Activated T-cell treated with anti-CD3 and anti-CD28 coated beads, Interleukin-2, amount 50 U/mL, for 72 hours (primary cell): ENCODE results near the gene RAB11FIP3. TPM values are rescaled to one million over a fixed set of nuclear protein-coding genes. Genes with fewer than 3 reads are reported as not detected.
"Not testable (repeated sequence)": the region's sequence is repeated elsewhere in the genome, so short reads cannot be mapped to it uniquely, and the experiment has no call there.

ENCODE experiments used
- ATAC-seq, 2 donors: fragments of 150-1000 bp; cut with Tn5 transposase; replicated peaks in 1 of 2; 2 replicates each; pipeline ENCODE4 v1.10.0; 2021; ENCODE audit warnings: moderate library complexity in 2 of 2, mild to moderate bottlenecking in 1 of 2
- DNase-seq, 2 donors: peaks; one replicate each; pipeline ENCODE4 v3.0.0; 2021 to 2022; ENCODE audit warnings: mixed read lengths in 1 of 2
- H3K27ac Mint-ChIP-seq: one replicate; pipeline ENCODE4 v1.8.0; 2022; ENCODE audit warnings: mild to moderate bottlenecking, moderate library complexity, mixed read lengths
- H3K27me3 Mint-ChIP-seq: one replicate; pipeline ENCODE4 v1.8.0; 2022; ENCODE audit warnings: low read depth, mixed read lengths
- H3K36me3 Mint-ChIP-seq, 2 donors: one replicate each; pipeline ENCODE4 v1.8.0; 2022; ENCODE audit warnings: mixed read lengths in 2 of 2, mild to moderate bottlenecking in 1 of 2; ENCODE audit not compliant: insufficient read depth in 2 of 2
- H3K4me1 Mint-ChIP-seq: one replicate; pipeline ENCODE4 v1.8.0; 2022; ENCODE audit warnings: low read depth, mixed read lengths
- H3K4me3 Mint-ChIP-seq, 2 donors: one replicate each; pipeline ENCODE4 v1.8.0; 2022; ENCODE audit warnings: mild to moderate bottlenecking in 2 of 2, mixed read lengths in 2 of 2, moderate library complexity in 2 of 2
- H3K9me3 Mint-ChIP-seq, 2 donors: one replicate each; pipeline ENCODE4 v1.8.0; 2022; ENCODE audit warnings: mixed read lengths in 2 of 2
- total RNA-seq, 2 donors: library from RNA; stranded (reverse); gene quantifications; one replicate each; pipeline ENCODE4 v1.2.3, GENCODE V29; 2022

RAB11FIP3 gene
- total RNA-seq, 2 donors from 2014 or later = 39.7 to 40.5 TPM

DNA sequence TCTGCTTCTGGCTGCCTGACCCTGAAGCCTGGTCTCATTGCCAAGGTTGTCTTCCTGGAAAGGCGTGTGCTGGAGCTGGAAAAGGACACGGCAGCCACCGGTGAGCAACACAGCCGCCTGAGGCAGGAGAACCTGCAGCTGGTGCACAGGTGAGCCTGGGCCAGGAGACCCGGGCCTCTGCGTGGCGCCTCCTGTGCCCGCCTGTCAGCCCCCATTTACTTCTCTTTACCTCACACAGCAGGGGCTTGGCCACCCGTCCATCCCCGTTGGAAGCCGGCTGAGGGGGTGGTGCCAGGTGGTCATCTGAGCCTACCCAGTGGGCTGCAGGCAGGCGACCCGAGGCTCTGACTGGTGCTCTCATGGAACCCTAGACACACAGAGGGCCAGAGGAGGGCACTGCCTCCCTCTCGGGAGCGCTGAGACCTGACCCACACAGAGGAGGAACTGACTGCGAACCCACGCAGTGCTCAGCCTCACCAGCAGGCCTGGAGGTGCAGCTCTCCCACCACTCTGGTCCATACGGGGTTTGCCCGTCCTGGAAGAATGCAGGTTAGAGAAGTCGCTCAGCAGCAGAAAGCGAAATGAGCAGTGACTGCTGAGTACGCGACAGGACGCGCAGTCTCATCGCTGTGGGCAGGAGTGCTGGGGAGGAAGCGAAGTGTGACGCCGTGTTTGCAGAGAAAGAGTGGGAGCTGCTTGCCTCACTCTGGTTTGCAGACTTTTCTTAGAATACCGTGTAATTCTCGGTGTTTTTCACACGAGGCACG, 80.2 kb downstream of the RAB11FIP3 start:
- Mint-ChIP-seq H3K27ac (no peak overlapping the region), H3K4me1 (no peaks in the 10 kb centered on the region), H3K9me3 (no peaks in the 10 kb centered on the region), H3K27me3 (no peaks in the 10 kb centered on the region), H3K36me3 (peaks cover 0 to 3% of the 10 kb centered on the region in 2 donors), H3K4me3 (no peak overlapping the region)
- DNase-seq (no peak), ATAC-seq (no peak)

DNA sequence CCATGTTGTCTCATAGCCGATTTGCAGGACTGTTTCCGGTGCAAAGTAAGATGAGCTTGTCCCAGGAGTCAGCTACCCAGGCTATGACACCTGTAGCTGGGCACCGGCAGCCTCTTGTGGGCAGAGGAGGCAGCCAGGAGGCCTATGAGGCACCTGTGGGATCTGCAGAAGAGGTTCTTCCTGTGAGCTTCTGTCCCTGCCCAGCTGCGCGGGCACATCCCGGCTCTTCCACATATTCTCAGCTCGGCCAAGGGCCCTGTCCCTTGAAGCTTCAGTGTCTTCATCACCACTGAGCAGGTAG, 80.7 kb downstream of the RAB11FIP3 start:
- no peak overlapping the region for H3K4me3 Mint-ChIP-seq
- DNase-seq (no peak), ATAC-seq (no peak)
- peaks cover 0 to 3% of the 10 kb centered on the region in 2 donors for H3K36me3 Mint-ChIP-seq
- no peaks in the 10 kb centered on the region for H3K9me3 Mint-ChIP-seq
- H3K27ac Mint-ChIP-seq = no peak overlapping the region
- H3K4me1 Mint-ChIP-seq = no peaks in the 10 kb centered on the region
- no peaks in the 10 kb centered on the region for H3K27me3 Mint-ChIP-seq

DNA sequence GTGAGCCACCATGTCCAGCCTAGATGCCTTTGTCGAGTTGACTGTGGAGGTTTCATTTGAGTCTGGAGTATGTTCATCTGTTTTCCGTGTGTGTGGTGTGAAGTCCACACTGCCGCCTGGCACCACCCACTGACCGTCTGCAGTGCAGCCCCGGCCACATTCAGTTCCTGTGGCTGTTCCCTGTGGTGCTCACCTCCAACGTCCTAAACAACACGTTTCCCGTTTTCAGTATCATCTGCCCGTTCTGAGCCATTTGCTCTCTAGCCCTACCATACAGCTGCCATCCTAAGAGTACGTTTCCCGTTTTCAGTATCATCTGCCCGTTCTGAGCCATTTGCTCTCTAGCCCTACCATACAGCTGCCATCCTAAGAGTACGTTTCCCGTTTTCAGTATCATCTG, 82.1 kb downstream of the RAB11FIP3 start:
- H3K4me1 Mint-ChIP-seq, H3K27ac Mint-ChIP-seq, H3K9me3 Mint-ChIP-seq, DNase-seq, H3K27me3 Mint-ChIP-seq, ATAC-seq, H3K36me3 Mint-ChIP-seq, H3K4me3 Mint-ChIP-seq: not testable (repeated sequence)

DNA sequence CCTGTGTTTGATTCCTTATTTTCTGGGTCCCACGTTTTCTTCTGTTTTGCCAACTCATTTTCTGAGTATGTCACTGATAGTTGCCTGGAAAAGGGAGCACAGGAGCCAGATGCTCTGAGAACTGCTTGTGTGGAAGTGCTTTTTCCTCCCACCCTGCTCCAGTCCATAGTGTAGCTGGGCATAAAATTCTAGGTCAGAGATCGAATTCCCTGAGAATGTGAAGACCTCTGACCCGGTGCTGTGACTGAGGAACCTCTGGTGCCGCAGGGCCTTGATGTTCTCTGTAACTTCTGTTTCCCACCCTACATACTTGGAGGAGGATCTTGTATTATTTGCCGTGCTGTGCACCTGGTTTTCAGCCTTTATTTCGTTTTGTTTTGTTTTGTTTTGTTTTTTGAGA, 82.5 kb downstream of the RAB11FIP3 start:
- Mint-ChIP-seq H3K4me3 (no peak overlapping the region), H3K27me3 (no peaks in the 10 kb centered on the region), H3K9me3 (no peaks in the 10 kb centered on the region), H3K36me3 (peaks cover 0 to 3% of the 10 kb centered on the region in 2 donors), H3K4me1 (no peaks in the 10 kb centered on the region), H3K27ac (no peak overlapping the region)
- no peak for DNase-seq
- no peak for ATAC-seq

DNA sequence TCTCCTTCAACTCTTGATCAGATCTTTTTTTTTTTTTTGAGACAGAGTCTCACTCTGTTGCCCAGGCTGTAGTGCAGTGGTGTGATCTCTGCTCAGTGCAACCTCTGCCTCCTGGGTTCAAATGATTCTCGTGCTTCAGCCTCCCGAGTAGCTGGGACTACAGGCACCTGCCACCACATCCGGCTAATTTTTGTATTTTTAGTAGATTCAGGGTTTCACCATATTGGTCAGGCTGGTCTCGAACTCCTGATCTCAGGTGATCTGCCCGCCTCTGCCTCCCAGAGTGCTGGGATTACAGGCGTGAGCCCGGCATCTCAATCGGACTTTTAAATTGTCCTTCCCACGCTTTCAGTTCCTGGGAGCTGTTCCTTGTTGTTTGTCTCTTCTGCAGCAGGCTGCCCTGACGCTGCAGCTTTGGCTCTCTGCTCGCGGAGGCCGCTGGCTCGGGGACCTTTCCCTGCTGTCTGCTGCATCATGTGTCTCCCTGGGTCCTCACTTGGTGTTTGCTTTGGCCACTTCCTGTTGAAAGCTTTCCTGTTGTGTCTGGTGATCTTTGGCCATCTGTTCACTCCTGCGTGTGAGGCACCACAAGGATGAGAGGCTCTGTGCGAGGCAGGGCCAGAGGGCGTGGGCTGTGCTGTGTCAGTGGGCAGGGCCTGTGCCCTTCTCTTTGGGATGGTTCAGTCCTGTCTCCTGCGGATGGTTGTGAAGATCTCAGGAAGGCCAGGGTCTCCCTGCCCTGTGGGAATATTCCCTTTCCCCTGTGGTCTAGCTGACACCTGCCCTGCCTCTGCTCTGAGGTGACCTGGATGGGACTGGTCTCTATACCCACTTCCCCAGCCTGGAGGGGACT, 83.7 kb downstream of the RAB11FIP3 start:
- ATAC-seq = no peak
- H3K4me1 Mint-ChIP-seq = no peaks in the 10 kb centered on the region

DNA sequence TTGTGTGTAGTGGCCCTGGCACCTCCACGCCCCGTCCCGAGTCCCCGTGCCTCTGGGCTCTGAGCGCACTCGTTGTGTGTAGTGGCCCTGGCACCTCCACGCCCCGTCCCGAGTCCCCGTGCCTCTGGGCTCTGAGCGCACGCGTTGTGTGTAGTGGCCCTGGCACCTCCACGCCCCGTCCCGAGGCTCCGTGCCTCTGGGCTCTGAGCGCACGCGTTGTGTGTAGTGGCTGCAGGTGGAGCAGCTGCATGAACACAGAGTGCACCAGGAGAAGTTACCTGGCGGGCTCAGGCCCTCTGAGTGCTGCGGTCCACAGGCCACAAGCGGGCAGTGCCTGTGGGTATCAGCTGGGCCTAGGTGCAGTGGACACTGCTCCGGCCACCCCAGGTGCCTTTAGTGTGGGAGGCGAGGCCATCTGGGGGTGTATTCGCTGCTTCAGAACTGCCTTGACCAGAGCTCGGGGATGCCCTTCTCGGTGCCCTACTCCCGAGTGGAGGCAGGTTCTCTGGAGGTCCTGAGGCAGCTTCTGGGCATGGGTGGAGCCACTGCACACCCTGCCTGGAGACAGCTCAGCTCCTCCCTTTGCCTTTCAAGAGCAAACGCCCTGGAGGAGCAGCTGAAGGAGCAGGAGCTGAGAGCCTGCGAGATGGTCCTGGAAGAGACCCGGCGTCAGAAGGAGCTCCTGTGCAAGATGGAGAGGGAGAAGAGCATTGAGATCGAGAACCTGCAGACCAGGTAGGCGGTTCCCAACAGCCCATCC, 84.8 kb downstream of the RAB11FIP3 start:
- H3K9me3 Mint-ChIP-seq = no peaks in the 10 kb centered on the region
- H3K27me3 Mint-ChIP-seq = no peaks in the 10 kb centered on the region
- H3K27ac Mint-ChIP-seq = no peak overlapping the region
- no peak for ATAC-seq
- no peaks in the 10 kb centered on the region for H3K4me1 Mint-ChIP-seq
- no peak overlapping the region for H3K4me3 Mint-ChIP-seq
- no peak for DNase-seq
- peaks cover 0 to 3% of the 10 kb centered on the region in 2 donors for H3K36me3 Mint-ChIP-seq

More for the DNA sequence above, 83.7 kb downstream of the RAB11FIP3 start:
- Mint-ChIP-seq H3K9me3 (no peaks in the 10 kb centered on the region), H3K27ac (peak overlapping the region; percentile 60), H3K36me3 (peaks cover 0 to 3% of the 10 kb centered on the region in 2 donors), H3K4me3 (no peak overlapping the region), H3K27me3 (no peaks in the 10 kb centered on the region)
- DNase-seq = no peak

DNA sequence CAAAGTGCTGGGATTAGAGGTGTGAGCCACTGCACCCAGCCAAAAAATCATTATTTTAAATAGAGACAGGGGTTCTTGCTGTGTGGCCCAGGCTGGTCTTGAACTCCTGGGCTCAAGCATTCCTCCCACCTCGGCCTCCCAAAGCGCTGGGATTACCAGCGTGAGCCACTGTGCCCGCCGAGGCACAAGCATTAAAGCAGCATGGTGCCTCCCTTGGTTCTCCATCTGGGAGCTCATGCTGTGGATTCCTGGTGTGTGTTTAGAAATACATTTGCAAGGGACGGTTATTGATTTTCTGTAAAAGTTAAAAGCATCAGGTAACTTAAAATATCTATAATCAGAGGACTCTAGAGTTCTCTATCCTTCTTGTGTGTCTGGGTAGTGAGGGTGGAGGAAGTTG, 87.4 kb downstream of the RAB11FIP3 start:
- no peak for ATAC-seq
- H3K9me3 Mint-ChIP-seq = no peaks in the 10 kb centered on the region
- H3K4me3 Mint-ChIP-seq = no peak overlapping the region
- no peaks in the 10 kb centered on the region for H3K27me3 Mint-ChIP-seq
- no peaks in the 10 kb centered on the region for H3K36me3 Mint-ChIP-seq
- no peak for DNase-seq
- no peak overlapping the region for H3K27ac Mint-ChIP-seq
- no peaks in the 10 kb centered on the region for H3K4me1 Mint-ChIP-seq

DNA sequence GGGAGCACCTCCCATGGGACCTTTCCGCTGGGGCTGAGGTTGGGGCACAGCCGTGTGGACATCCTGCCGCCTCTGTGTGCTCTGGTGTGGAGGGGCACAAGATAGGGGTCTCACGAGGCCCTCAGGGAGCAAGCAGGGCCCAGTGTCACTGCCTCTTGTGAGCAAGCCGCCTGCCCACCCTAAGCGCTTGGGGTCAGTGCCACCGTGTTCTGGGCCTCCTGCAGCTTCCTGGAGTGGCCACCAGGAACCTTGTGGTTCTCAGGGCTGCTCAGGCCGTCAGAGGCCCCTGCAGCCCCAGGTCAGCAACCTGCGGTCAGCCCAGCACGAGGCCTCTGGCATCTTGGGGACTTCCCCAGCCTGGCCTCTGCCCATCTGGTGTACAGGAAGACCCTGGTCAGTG, 88.5 kb downstream of the RAB11FIP3 start:
- H3K27ac Mint-ChIP-seq = no peak overlapping the region
- DNase-seq (no peak), ATAC-seq (no peak)
- no peaks in the 10 kb centered on the region for H3K9me3 Mint-ChIP-seq
- no peak overlapping the region for H3K4me3 Mint-ChIP-seq
- no peaks in the 10 kb centered on the region for H3K27me3 Mint-ChIP-seq
- H3K4me1 Mint-ChIP-seq = no peaks in the 10 kb centered on the region
- no peaks in the 10 kb centered on the region for H3K36me3 Mint-ChIP-seq

DNA sequence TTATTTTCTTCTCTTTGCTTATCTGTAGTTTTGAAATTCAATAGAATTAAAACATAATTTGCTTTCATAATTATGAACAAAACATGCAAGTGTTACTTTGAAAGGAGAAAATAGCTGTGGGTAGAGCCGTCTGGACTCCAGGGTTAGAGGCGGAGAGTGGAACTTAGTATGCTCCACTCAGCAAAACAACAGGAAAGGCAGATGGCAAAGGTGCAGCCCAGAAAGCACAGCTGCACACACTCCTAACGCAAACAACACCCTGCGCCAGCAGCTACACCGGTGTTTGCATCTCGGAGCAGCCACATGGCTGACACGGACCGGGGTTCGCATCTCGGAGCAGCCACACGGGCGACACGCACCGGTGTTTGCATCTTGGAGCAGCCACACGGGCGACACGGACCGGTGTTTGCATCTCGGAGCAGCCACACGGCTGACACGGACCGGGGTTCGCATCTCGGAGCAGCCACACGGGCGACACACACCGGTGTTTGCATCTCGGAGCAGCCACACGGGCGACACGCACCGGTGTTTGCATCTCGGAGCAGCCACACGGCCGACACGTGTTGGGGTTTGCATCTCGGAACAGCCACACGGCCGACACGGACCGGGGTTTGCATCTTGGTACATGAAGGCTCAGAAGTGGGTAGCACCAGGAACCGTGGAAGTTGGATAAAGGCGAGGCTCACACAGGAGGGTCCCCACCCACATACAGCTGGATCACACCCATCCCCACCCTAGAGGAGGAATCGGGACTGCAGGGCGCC, 89.9 kb downstream of the RAB11FIP3 start:
- Mint-ChIP-seq H3K27ac (no peak overlapping the region), H3K27me3 (no peaks in the 10 kb centered on the region), H3K4me1 (no peaks in the 10 kb centered on the region), H3K9me3 (no peaks in the 10 kb centered on the region), H3K36me3 (no peaks in the 10 kb centered on the region), H3K4me3 (no peak overlapping the region)
- ATAC-seq = no peak
- DNase-seq = no peak

DNA sequence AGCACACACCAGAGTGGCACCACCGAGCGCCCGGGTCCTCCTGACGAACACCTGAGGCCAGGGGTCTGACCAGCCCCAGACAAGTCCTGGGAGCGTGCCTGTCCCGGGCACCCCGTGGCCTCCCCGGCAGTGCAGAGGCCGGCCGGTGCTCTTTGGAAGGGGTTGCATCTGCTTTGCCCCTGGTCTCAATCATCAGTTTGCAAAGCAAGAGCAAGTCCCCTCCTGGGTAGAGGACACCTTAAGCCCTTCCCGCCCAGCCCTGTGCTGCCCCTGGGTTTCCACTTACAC, 90.4 kb downstream of the RAB11FIP3 start:
- Mint-ChIP-seq H3K9me3 (no peaks in the 10 kb centered on the region), H3K27me3 (no peaks in the 10 kb centered on the region), H3K4me3 (no peak overlapping the region), H3K4me1 (no peaks in the 10 kb centered on the region), H3K27ac (no peak overlapping the region), H3K36me3 (no peaks in the 10 kb centered on the region)
- ATAC-seq = no peak
- no peak for DNase-seq

DNA sequence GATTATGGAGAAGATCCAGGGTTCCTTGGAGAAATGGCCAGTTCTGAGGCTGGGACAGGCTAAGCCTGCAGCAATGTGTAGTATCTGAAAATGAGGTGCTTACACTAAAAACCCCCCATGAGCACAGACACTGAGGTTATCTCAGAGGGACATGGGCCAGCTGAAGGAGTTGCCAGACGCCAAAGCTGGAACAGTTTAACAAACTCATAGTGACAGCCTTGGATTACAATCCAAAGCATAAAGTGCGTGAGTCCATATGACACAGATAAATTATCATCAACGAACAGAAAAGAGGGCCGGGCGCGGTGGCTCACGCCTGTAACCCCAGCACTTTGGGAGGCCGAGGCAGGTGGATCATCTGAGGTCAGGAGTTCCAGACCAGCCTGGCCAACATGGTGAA, 90.9 kb downstream of the RAB11FIP3 start:
- ATAC-seq = no peak
- Mint-ChIP-seq H3K27ac (peak overlapping the region; percentile 68), H3K36me3 (no peaks in the 10 kb centered on the region), H3K27me3 (no peaks in the 10 kb centered on the region), H3K9me3 (no peaks in the 10 kb centered on the region), H3K4me1 (no peaks in the 10 kb centered on the region), H3K4me3 (no peak overlapping the region)
- no peak for DNase-seq

DNA sequence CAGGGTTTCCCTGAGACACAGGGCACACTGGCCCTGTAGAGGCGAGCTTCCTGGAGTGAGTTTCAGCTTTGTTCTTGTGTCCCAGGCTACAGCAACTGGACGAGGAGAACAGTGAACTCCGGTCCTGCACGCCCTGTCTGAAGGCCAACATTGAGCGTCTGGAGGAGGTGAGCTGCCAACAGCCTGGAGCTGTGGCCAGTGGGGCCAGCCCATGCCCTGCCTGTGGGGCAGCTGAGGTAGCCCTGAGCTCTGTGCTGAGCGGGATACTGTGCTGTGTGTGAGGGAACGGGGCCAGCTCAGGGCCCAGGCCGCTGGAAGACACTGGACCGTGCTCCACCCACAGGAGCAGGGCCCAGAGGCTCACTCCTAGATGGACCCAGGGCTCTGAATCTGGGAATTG, 93.4 kb downstream of the RAB11FIP3 start:
- ATAC-seq (no peak), DNase-seq (no peak)
- Mint-ChIP-seq H3K27ac (no peak overlapping the region), H3K9me3 (no peaks in the 10 kb centered on the region), H3K4me3 (no peak overlapping the region), H3K27me3 (no peaks in the 10 kb centered on the region), H3K36me3 (no peaks in the 10 kb centered on the region), H3K4me1 (peaks cover 8% of the 10 kb centered on the region)

DNA sequence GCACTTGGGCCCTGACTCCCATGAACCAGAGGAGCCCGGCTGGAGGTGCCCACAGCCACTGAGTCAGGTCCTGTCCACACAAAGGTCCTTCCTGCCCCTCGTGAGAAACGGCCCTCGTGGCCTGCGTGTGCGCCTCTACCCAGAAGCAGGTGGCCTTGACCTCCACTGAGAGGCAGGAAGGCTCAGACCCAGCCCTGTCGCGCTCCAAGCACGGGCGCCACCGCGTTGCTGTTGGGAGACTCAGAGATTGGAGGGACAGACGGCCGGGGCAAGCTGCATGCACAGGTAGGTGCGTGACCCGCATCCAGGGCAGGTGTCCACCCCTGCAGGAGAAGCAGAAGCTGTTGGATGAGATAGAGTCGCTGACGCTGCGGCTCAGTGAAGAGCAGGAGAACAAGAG, 94.0 kb downstream of the RAB11FIP3 start:
- Mint-ChIP-seq H3K9me3 (no peaks in the 10 kb centered on the region), H3K4me1 (peaks cover 14% of the 10 kb centered on the region), H3K27ac (no peak overlapping the region), H3K4me3 (no peak overlapping the region), H3K27me3 (no peaks in the 10 kb centered on the region), H3K36me3 (no peaks in the 10 kb centered on the region)
- ATAC-seq = no peak
- DNase-seq = no peak
